ENCODE measurements around the gene ICA1.

- TF ChIP-seq CTCF (IDR thresholded peaks at IDR 0.05) (no peak), POLR2A (IDR thresholded peaks at IDR 0.05) (no peak), POLR2AphosphoS5 (IDR thresholded peaks at IDR 0.05) (no peak)
Observed at GRCh38 chr7:8165150-8165549, 96.8 kb downstream of the ICA1 start.

All from breast epithelium (tissue), 3 donors.